Glutamatergic neuron (in vitro differentiated cells): ENCODE results near the gene INS. TPM values are rescaled to one million over a fixed set of nuclear protein-coding genes. Genes with fewer than 3 reads are reported as not detected.
A peak's percentile ranks its signal among the peaks of the same experiment; 100 is the strongest.

Experiments
- DNase-seq: peaks from one replicate; pipeline ENCODE4 v3.0.0; 2022
- H3K27ac Mint-ChIP-seq: one replicate; pipeline ENCODE4 v1.8.0; 2020; ENCODE audit warnings: mild to moderate bottlenecking, mixed read lengths, inconsistent platforms; ENCODE audit not compliant: unreplicated experiment
- H3K27me3 Mint-ChIP-seq: one replicate; pipeline ENCODE4 v1.8.0; 2020; ENCODE audit warnings: mild to moderate bottlenecking, moderate library complexity, mixed read lengths, inconsistent platforms; ENCODE audit not compliant: unreplicated experiment
- H3K36me3 Mint-ChIP-seq: one replicate; pipeline ENCODE4 v1.8.0; 2020; ENCODE audit warnings: mild to moderate bottlenecking, mixed read lengths, inconsistent platforms; ENCODE audit not compliant: unreplicated experiment
- H3K4me1 Mint-ChIP-seq: one replicate; pipeline ENCODE4 v1.8.0; 2020; ENCODE audit warnings: mild to moderate bottlenecking, low read depth, mixed read lengths, inconsistent platforms; ENCODE audit not compliant: unreplicated experiment
- H3K4me3 Mint-ChIP-seq: one replicate; pipeline ENCODE4 v1.8.0; 2020; ENCODE audit warnings: mild to moderate bottlenecking, mixed read lengths, inconsistent platforms; ENCODE audit not compliant: unreplicated experiment
- H3K9me3 Mint-ChIP-seq: one replicate; pipeline ENCODE4 v1.8.0; 2020; ENCODE audit warnings: mild to moderate bottlenecking, moderate library complexity, mixed read lengths, inconsistent platforms; ENCODE audit not compliant: unreplicated experiment
- total RNA-seq: library from RNA; stranded (reverse); fragmentation: NEBNext Ultra II Directional; extraction: Animal tissue kit (Norgen Biotek cat#: 25700); gene quantifications from one replicate; pipeline ENCODE4 v1.2.1, GENCODE V29; 2021; ENCODE audit not compliant: unreplicated experiment
- TF ChIP-seq, protein P1 (sequence below): fragments of 200-600 bp; sonication (generic); IDR thresholded peaks from one replicate; pipeline ENCODE4 v1.5.0; 2021; ENCODE audit not compliant: partially characterized antibody, unreplicated experiment

Gene INS
- total RNA-seq, 1 donor from 2014 or later: not detected

DNA sequence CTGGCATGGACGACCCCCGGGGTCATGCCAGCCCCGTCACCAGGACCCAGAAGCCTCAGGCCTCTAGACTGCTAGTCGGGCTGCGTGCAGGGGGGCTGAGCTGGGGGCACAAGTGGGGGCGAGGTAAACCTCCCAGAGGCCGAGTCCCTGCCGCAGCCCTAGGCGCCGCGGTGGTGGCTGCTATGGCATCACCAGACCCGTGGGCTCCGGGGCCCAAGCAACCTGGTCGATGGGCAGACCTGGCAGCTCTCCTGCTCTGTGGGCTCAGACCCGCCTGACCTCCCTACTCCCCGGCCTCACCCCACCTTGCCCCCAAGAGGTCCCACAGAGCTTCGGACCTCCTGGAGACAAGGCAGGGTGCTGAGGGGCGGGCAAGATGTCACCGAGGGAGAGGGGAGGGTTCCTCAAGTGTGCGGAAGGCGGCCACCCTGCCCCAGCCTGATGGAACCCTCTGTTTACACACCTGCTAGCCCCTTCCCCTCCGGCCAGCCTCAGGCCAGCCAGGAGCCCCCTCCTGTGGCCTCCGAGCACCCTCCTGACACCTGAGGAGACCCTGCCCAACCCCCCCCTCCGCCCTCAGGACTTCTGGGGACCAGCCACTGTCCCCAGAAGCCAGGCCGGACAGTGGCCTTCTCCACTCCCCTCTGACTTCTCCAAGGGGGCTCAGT lies 31.2 kb downstream of the INS start:
- Mint-ChIP-seq H3K9me3 (peaks cover 3% of the 10 kb centered on the region), H3K36me3 (peaks cover 10% of the 10 kb centered on the region), H3K4me3 (no peak overlapping the region), H3K4me1 (peaks cover 9% of the 10 kb centered on the region), H3K27me3 (peaks cover 2% of the 10 kb centered on the region), H3K27ac (no peak overlapping the region)
- DNase-seq: peak; percentile 10
- TF ChIP-seq, protein P1, sequence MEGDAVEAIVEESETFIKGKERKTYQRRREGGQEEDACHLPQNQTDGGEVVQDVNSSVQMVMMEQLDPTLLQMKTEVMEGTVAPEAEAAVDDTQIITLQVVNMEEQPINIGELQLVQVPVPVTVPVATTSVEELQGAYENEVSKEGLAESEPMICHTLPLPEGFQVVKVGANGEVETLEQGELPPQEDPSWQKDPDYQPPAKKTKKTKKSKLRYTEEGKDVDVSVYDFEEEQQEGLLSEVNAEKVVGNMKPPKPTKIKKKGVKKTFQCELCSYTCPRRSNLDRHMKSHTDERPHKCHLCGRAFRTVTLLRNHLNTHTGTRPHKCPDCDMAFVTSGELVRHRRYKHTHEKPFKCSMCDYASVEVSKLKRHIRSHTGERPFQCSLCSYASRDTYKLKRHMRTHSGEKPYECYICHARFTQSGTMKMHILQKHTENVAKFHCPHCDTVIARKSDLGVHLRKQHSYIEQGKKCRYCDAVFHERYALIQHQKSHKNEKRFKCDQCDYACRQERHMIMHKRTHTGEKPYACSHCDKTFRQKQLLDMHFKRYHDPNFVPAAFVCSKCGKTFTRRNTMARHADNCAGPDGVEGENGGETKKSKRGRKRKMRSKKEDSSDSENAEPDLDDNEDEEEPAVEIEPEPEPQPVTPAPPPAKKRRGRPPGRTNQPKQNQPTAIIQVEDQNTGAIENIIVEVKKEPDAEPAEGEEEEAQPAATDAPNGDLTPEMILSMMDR: no peak

DNA sequence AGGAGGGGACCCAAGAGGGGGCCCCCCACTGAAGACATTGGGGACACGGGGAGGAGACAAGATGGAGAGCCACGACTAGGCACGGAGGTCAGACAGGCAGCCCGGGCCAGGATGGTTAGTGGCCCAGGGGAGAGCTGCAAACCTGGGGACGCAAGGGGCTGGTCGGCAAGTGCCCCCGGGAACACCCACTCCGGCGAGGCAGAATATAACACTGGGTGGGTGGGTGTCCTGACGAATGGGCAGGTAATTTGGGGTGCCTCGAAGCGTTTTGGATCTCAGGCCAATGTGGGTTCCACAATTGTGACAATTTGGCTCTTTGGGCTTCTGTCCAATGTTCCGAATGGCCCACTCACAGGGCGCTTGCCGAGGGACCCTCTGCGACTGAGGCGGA lies 31.7 kb downstream of the INS start:
- Mint-ChIP-seq H3K36me3 (peaks cover 10% of the 10 kb centered on the region), H3K27ac (no peak overlapping the region), H3K4me3 (no peak overlapping the region), H3K9me3 (peaks cover 3% of the 10 kb centered on the region), H3K27me3 (peaks cover 3% of the 10 kb centered on the region), H3K4me1 (peaks cover 9% of the 10 kb centered on the region)
- TF ChIP-seq, protein P1: no peak
- DNase-seq: no peak

DNA sequence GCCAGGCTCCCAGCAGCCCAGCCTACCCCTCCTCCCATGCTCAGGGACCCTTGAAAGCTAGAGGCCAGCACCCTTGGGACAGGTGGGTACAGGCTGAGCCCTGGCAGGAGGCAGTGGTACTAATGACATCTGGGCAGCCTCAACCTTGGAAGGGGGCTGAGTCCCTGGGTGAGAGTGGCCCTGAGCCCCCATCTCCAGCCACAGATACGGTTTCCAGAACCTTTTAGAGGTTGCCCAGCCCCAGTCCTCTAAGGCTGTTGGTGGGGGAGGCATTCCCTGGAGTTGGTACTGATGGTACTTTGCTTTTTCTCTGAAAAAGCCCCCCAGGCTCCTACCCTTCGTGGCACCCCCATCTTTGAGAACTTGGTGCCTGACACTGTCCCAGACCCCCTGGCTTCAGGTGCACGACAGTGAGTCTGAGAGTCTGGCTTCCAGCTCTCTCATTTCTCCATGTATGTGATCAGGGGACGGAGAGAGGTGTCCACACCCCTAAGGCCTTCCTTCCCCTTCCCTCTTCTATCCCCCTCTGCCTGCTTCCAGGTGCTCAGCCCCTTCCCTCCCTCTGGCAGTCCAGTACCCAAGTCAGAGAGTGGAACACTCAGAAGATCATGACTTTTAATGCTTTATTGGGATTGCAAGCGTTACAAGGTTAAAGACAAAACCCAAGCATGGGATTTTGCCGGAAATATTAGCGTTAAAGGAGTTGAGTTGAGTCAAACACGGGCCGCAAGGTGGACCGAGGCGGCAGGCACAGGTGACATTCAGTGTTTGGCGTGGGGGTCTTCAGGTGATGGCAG lies 32.3 kb downstream of the INS start:
- Mint-ChIP-seq H3K9me3 (peaks cover 5% of the 10 kb centered on the region), H3K27me3 (peaks cover 4% of the 10 kb centered on the region), H3K27ac (no peak overlapping the region), H3K4me3 (no peak overlapping the region), H3K36me3 (peaks cover 10% of the 10 kb centered on the region), H3K4me1 (peaks cover 9% of the 10 kb centered on the region)
- DNase-seq: no peak
- TF ChIP-seq, protein P1: no peak

DNA sequence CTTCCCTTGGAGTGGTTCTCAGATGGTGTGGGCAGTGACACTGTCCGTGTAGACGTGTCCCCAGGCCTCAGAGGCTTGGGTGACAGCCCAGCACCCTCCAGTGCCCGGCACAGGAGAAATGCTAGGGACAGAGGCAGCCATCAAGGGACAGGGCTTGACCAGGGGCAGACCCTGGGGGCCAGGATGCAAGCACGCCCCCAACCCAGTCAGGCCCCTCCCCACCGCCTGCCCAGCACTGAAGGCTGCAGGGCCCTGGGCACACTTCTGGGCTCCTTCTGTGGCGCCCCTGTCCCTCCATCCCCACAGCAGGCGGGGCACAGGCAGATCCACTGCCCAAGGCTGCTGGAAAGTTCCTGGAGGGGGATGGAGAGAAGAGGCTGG lies 32.9 kb downstream of the INS start:
- Mint-ChIP-seq H3K36me3 (peaks cover 10% of the 10 kb centered on the region), H3K4me3 (no peak overlapping the region), H3K27ac (no peak overlapping the region), H3K9me3 (peaks cover 7% of the 10 kb centered on the region), H3K27me3 (peaks cover 5% of the 10 kb centered on the region), H3K4me1 (peaks cover 9% of the 10 kb centered on the region)
- peak; percentile 10 for DNase-seq
- TF ChIP-seq, protein P1: no peak

DNA sequence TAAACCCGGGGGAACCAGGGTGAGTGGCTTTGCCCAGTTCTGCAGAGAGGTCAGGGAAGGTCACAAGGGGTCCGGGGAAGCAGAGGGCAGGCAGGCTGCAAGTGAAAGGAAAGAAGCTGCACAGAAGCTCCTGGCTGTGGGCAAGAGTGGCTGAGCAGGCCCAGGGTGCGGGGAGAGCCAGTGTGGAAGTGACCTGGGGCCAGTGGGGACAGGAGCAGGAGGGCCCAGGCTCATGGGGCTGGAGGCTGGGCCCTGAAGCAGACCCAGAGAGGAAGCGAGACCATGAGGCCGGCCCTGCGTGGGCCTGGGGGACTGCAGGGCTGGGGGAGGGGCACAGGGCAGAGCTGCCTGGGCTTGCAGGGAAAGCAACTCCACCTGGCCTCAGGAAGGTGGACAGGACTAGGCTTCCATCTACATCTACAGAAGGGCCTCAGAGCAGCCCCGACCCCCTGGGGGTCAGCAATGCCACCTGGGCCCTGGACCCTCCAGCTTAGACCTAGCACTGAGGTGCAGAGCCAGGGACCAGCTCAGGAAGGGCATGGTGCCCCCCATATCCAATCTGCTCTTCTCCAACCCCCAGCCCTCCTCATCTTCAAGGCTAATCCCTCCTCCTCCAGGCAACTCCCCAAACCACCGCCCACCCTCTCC lies 33.4 kb downstream of the INS start:
- peak; percentile 12 for DNase-seq
- Mint-ChIP-seq H3K4me1 (peaks cover 9% of the 10 kb centered on the region), H3K4me3 (no peak overlapping the region), H3K27ac (no peak overlapping the region), H3K9me3 (peaks cover 7% of the 10 kb centered on the region), H3K27me3 (peaks cover 5% of the 10 kb centered on the region), H3K36me3 (peaks cover 10% of the 10 kb centered on the region)
- TF ChIP-seq, protein P1: no peak
